ENCODE measurements around the gene CRB3.

- TF ChIP-seq CTCF (IDR thresholded peaks at IDR 0.05): peak; percentile 69 to 84 (median 82)
- TF ChIP-seq POLR2A (IDR thresholded peaks at IDR 0.05): no peak
These were observed 3.8 kb upstream of the CRB3 start for GRCh38 chr19:6460099-6460884.
